ENCODE results near the gene ERN1. TPM values are rescaled to one million over a fixed set of nuclear protein-coding genes. Genes with fewer than 3 reads are reported as not detected.

The ERN1 gene
- total RNA-seq, 1 experiment from 2014 or later, result 6.5 TPM

- TF ChIP-seq PREB (CRISPR knock-in tag; IDR thresholded peaks at IDR 0.05; ENCODE audit: borderline replicate concordance) (no peak), ZBTB43 (CRISPR knock-in tag; IDR thresholded peaks at IDR 0.05) (no peak)
Observed at GRCh38 chr17:64032081-64032480, 97.9 kb downstream of the ERN1 start (continued).

- peaks cover 3% of the 10 kb centered on the region; the same call in 1 of the 2 replicates for H3K4me1 Mint-ChIP-seq
- TF ChIP-seq ZBTB43 (CRISPR knock-in tag; IDR thresholded peaks at IDR 0.05) (no peak), CTCF (IDR thresholded peaks at IDR 0.05) (peak; percentile 53), ZNF219 (CRISPR knock-in tag; IDR thresholded peaks at IDR 0.05; ENCODE audit: borderline replicate concordance) (no peak), EMX1 (CRISPR knock-in tag; IDR thresholded peaks at IDR 0.05) (no peak), CREM (CRISPR knock-in tag; IDR thresholded peaks at IDR 0.05) (no peak)
- CTCF ChIA-PET, result interaction anchor here (0.5 to 9.4 kb wide), 55 partner anchors 7 to 383 kb away, joined by 3 to 380 read pairs (median 5); partner anchors contain the start of genes CCDC47, CSHL1, ERN1 and GH1
- peaks cover 11% of the 10 kb centered on the region for H3K27me3 Mint-ChIP-seq (ENCODE audit: low read depth)
- DNase-seq (ENCODE audit: low spot score), result peak; percentile 72
- POLR2A ChIA-PET, result interaction anchor here (0.9 to 1.7 kb wide), 3 partner anchors 67 to 117 kb away, joined by 3 to 7 read pairs (median 4); partner anchors contain the start of gene ERN1
- no peak; the same call in 1 of the 2 replicates for ATAC-seq
- no peak overlapping the region for H3K27ac Mint-ChIP-seq
- H3K4me3 Mint-ChIP-seq, result no peak overlapping the region
- no peaks in the 10 kb centered on the region for H3K36me3 Mint-ChIP-seq
- H3K9me3 Mint-ChIP-seq, result no peaks in the 10 kb centered on the region
Observed at GRCh38 chr17:64028874-64029464, 101.0 kb downstream of the ERN1 start.

- Mint-ChIP-seq H3K4me1 (peaks cover 3% of the 10 kb centered on the region; the same call in 1 of the 2 replicates), H3K27me3 (ENCODE audit: low read depth) (peaks cover 13% of the 10 kb centered on the region), H3K27ac (no peak overlapping the region), H3K36me3 (no peaks in the 10 kb centered on the region), H3K4me3 (peak overlapping the region; percentile 48), H3K9me3 (no peaks in the 10 kb centered on the region)
- ATAC-seq (peak; percentile 97), DNase-seq (ENCODE audit: low spot score) (peak; percentile 92)
- CTCF ChIA-PET, result interaction anchor here (0.5 to 9.4 kb wide), 61 partner anchors 9 to 778 kb away, joined by 3 to 380 read pairs (median 5); partner anchors contain the start of genes CD79B, CSHL1, ERN1 and GH1
- POLR2A ChIA-PET, result interaction anchor here (0.7 to 1.2 kb wide), 3 partner anchors 104 to 108 kb away, joined by 3 to 4 read pairs (median 4); partner anchors contain the start of gene ERN1
- TF ChIP-seq SOX15 (CRISPR knock-in tag; IDR thresholded peaks at IDR 0.05) (no peak), FOXP4 (CRISPR knock-in tag; IDR thresholded peaks at IDR 0.05) (no peak), TEAD4 (CRISPR knock-in tag; IDR thresholded peaks at IDR 0.05) (no peak), ATF6 (CRISPR knock-in tag; IDR thresholded peaks at IDR 0.05) (no peak), AR (CRISPR knock-in tag; IDR thresholded peaks at IDR 0.05) (0 out of 2 replicates have a peak, but pooled peaks have one; percentile 42), ZNF232 (CRISPR knock-in tag; IDR thresholded peaks at IDR 0.05) (no peak), ATF2 (CRISPR knock-in tag; IDR thresholded peaks at IDR 0.05; ENCODE audit: borderline replicate concordance, low read depth) (no peak), TEAD1 (CRISPR knock-in tag; IDR thresholded peaks at IDR 0.05) (no peak), MXD4 (CRISPR knock-in tag; IDR thresholded peaks at IDR 0.05; ENCODE audit: borderline replicate concordance) (no peak)
Observed at GRCh38 chr17:64025732-64026294, 104.1 kb downstream of the ERN1 start.

Data from WTC11 (cell line).